HG02798 (cell line): Measurements from ENCODE around the gene NDUFS1.

Experiments
- ATAC-seq: cut with Tn5 transposase; IDR thresholded peaks from one replicate; pipeline ENCODE4 v1.9.1; 2021; ENCODE audit warnings: mild to moderate bottlenecking; ENCODE audit not compliant: unreplicated experiment, poor library complexity

Gene NDUFS1

DNA sequence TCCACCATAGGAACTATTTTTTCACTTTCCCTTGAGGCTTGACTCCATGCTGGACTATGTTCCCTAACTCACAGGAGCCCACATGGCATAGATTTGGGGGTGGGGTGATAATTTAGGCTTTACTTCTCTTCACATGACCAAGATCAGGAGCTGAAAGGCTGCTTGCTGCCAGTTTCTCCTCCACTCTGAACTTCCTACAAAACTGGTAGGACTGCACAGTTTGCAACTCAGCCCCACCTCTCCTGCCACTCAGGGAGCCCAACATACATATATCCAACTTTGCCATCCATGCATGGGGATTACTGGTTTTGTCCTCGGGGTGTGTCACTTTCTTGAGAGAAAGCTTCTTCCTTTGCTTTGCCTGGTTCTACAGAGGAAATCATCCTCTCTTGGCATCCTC lies 87.4 kb downstream of the NDUFS1 start:
- no peak for ATAC-seq

- ATAC-seq, result no peak
Observed at GRCh38 chr2:206069417-206069816, 89.8 kb downstream of the NDUFS1 start.

- no peak for ATAC-seq
Observed at GRCh38 chr2:206068207-206068606, 91.0 kb downstream of the NDUFS1 start.
